Loucy (cell line): ENCODE measurements around the gene NRXN3.

Source experiments
- H2AFZ ChIP-seq: fragments of 200-600 bp; sonication (generic); 2 replicates; pipeline ENCODE4 v1.6.0; 2016; ENCODE audit warnings: antibody characterized with exemption, mild to moderate bottlenecking, low read length, moderate library complexity
- H3F3A ChIP-seq: fragments of 200-600 bp; 2 replicates; pipeline ENCODE4 v1.6.0; 2016; ENCODE audit warnings: antibody characterized with exemption, low read depth, mild to moderate bottlenecking
- H3K27me3 ChIP-seq: fragments of 200-600 bp; sonication (generic); 2 replicates; pipeline ENCODE4 v1.6.1; 2014; ENCODE audit warnings: low read length, mild to moderate bottlenecking; ENCODE audit not compliant: insufficient read depth, poor library complexity, severe bottlenecking
- H3K36me3 ChIP-seq: fragments of 200-600 bp; sonication (generic); 2 replicates; pipeline ENCODE4 v1.6.1; 2016; ENCODE audit warnings: low read length; ENCODE audit not compliant: insufficient read depth
- H3K4me1 ChIP-seq: fragments of 200-600 bp; sonication (generic); 2 replicates; pipeline ENCODE4 v1.5.1; 2014; ENCODE audit warnings: low read length, mild to moderate bottlenecking; ENCODE audit not compliant: insufficient read depth, poor library complexity, severe bottlenecking
- H3K4me2 ChIP-seq: fragments of 200-600 bp; sonication (generic); 2 replicates; pipeline ENCODE4 v1.6.0; 2014; ENCODE audit warnings: antibody characterized with exemption, low read length, low read depth, mild to moderate bottlenecking; ENCODE audit not compliant: poor library complexity, severe bottlenecking
- H3K4me3 ChIP-seq: fragments of 200-600 bp; sonication (generic); 2 replicates; pipeline ENCODE4 v1.5.1; 2014; ENCODE audit warnings: low read length, mild to moderate bottlenecking, mixed read lengths; ENCODE audit not compliant: poor library complexity, severe bottlenecking
- H3K79me2 ChIP-seq: fragments of 200-600 bp; sonication (generic); 2 replicates; pipeline ENCODE4 v1.6.1; 2014; ENCODE audit warnings: low read length; ENCODE audit not compliant: insufficient read depth
- H3K9ac ChIP-seq: fragments of 200-600 bp; sonication (generic); 2 replicates; pipeline ENCODE4 v1.6.0; 2014; ENCODE audit warnings: mild to moderate bottlenecking, low read depth, low read length, moderate library complexity; ENCODE audit not compliant: poor library complexity, severe bottlenecking
- H3K9me2 ChIP-seq: fragments of 200-600 bp; sonication (generic); replicated peaks from 2 replicates; pipeline ENCODE4 v1.6.1; 2016; ENCODE audit warnings: low read depth, low read length, mixed read lengths
- H3K9me3 ChIP-seq: fragments of 200-600 bp; sonication (generic); 2 replicates; pipeline ENCODE4 v1.6.1; 2014; ENCODE audit warnings: mild to moderate bottlenecking, antibody characterized with exemption, low read length, low read depth; ENCODE audit not compliant: insufficient read depth
- H4K20me1 ChIP-seq: fragments of 200-600 bp; sonication (generic); 2 replicates; pipeline ENCODE4 v1.6.0; 2014; ENCODE audit warnings: antibody characterized with exemption, low read length, mild to moderate bottlenecking; ENCODE audit not compliant: insufficient read depth, poor library complexity, severe bottlenecking
- EZH2phosphoT487 ChIP-seq: fragments of 200-600 bp; IDR thresholded peaks from 2 replicates; pipeline ENCODE4 v1.6.1; 2018; ENCODE audit warnings: antibody characterized with exemption, mild to moderate bottlenecking, moderate library complexity, borderline replicate concordance
- TF ChIP-seq, protein P1 (sequence below): fragments of 200-600 bp; sonication (generic); conservative IDR thresholded peaks from 2 replicates; pipeline ENCODE4 v1.5.1; 2014; ENCODE audit warnings: mild to moderate bottlenecking, antibody characterized with exemption, low read length

The NRXN3 gene

DNA sequence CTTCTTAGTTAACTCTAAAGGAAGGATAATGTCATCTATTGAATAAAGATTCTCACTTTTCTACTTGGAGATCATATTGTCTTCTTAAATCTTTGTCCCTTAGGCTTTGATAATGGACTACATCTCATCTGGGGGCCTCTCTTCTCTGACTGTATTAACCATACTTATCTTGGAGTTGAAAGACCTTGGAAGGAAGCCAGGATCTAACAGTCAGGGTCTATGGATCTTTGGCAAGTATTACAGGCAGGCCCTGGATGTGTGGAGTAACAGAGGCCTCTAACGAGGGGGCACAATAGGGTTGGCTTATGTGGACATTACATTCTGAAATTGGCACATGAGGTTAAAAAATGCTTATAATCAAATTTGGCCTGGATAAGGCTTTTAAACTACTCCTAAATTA, 513.8 kb downstream of the NRXN3 start:
- Histone ChIP-seq H3K27me3 (no peaks in the 10 kb centered on the region), H3K79me2 (no peaks in the 10 kb centered on the region), H3K4me1 (no peaks in the 10 kb centered on the region), H3K9ac (no peak overlapping the region), H3F3A (no peaks in the 10 kb centered on the region), H3K4me3 (no peak overlapping the region), H4K20me1 (no peaks in the 10 kb centered on the region), H2AFZ (no peak overlapping the region), H3K36me3 (no peaks in the 10 kb centered on the region), H3K4me2 (no peak overlapping the region), H3K9me2 (no peaks in the 10 kb centered on the region), H3K9me3 (no peaks in the 10 kb centered on the region)
- TF ChIP-seq, protein P1, sequence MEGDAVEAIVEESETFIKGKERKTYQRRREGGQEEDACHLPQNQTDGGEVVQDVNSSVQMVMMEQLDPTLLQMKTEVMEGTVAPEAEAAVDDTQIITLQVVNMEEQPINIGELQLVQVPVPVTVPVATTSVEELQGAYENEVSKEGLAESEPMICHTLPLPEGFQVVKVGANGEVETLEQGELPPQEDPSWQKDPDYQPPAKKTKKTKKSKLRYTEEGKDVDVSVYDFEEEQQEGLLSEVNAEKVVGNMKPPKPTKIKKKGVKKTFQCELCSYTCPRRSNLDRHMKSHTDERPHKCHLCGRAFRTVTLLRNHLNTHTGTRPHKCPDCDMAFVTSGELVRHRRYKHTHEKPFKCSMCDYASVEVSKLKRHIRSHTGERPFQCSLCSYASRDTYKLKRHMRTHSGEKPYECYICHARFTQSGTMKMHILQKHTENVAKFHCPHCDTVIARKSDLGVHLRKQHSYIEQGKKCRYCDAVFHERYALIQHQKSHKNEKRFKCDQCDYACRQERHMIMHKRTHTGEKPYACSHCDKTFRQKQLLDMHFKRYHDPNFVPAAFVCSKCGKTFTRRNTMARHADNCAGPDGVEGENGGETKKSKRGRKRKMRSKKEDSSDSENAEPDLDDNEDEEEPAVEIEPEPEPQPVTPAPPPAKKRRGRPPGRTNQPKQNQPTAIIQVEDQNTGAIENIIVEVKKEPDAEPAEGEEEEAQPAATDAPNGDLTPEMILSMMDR, result no peak
- TF ChIP-seq EZH2phosphoT487, result no peak

DNA sequence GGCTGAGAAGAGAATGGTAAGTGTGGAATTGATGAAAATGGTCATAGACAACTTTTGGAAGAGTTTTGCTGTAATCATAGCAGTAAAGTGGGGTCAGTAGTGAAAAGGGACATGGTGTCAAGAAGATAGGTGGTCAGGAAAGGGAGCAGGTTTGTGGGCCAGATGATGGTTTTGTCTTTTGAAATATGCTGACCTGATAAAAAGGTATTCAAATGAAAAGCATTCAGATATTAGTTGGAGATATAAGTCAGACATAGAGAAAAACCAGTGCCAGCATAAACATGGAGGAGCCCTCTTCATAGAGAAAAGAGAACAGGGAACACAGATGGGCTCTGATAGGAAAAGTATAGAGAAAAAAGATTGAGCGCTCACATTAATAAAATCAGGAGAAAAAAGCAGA, 518.3 kb downstream of the NRXN3 start:
- Histone ChIP-seq H3K4me1 (no peaks in the 10 kb centered on the region), H4K20me1 (no peaks in the 10 kb centered on the region), H3K9ac (no peak overlapping the region), H3K27me3 (no peaks in the 10 kb centered on the region), H3K9me2 (no peaks in the 10 kb centered on the region), H3K79me2 (no peaks in the 10 kb centered on the region), H3K4me3 (no peak overlapping the region), H3F3A (no peaks in the 10 kb centered on the region), H3K9me3 (no peaks in the 10 kb centered on the region), H3K4me2 (no peak overlapping the region), H2AFZ (no peak overlapping the region), H3K36me3 (no peaks in the 10 kb centered on the region)
- TF ChIP-seq EZH2phosphoT487, result no peak
- TF ChIP-seq, protein P1, result no peak

DNA sequence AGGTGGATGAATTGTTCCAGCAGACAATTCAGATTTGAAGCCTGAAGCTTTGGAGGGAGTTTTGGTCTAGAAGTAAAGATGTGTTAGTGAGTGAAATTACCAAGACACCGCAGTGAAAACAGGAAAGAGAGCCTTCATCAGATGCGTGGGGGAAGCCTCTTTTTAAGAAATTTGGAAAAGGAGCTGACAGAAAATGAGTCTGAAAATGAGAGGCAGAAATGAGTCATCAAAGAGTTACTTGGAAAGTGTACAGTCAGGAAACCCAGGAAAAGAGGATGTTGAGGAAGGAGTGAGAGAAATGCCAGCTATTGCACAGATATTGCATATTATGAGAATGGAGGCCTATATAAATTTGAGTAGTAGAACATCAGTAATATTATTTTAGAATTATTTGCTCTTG, 520.7 kb downstream of the NRXN3 start:
- Histone ChIP-seq H3K4me2 (no peak overlapping the region), H3F3A (no peaks in the 10 kb centered on the region), H3K9ac (no peak overlapping the region), H3K4me1 (no peaks in the 10 kb centered on the region), H3K4me3 (no peak overlapping the region), H2AFZ (no peak overlapping the region), H3K9me3 (no peaks in the 10 kb centered on the region), H3K27me3 (no peaks in the 10 kb centered on the region), H3K79me2 (no peaks in the 10 kb centered on the region), H3K9me2 (no peaks in the 10 kb centered on the region), H4K20me1 (no peaks in the 10 kb centered on the region), H3K36me3 (no peaks in the 10 kb centered on the region)
- TF ChIP-seq, protein P1, result no peak
- TF ChIP-seq EZH2phosphoT487, result no peak
